ENCODE results near the gene SDHAF1. TPM values are rescaled to one million over a fixed set of nuclear protein-coding genes. Genes with fewer than 3 reads are reported as not detected.

SDHAF1 gene
- total RNA-seq, 3 donors from 2014 or later: 18.1 to 22.0 (median 19.1) TPM

DNA sequence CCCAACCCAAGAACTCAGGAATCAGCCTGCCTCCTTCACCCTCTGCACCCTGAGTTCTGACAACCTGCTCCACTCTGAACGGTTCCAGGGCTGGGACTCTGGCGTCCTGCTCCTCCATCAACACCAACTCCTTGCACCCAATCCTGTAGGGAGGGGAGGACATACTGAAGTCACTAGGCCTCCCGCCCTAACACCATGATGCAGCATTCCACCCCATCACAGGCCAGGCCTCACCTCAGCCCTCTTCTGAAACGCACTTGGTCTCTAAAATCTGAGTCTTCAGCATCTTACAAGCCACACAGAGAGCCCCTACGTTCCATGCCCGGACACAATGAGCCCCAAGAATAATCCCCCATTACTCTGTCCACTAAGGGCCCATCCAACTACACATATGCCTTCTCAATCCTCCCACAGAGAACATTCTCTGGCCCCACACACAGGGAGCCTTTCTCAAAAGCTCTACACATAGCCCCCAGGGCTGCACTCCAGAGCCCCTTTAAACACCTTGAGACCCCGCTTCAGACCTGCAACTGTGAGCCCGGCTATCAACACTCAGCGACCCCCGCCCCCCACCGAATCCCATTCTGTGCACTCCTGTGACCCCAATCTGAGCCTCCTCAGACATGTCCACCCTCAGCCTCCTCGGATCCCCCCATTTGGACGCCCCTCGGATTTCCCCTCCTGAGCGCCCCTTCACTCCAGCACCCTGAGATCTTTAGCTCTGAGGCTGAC, 18.5 kb downstream of the SDHAF1 start:
- no peaks in the 10 kb centered on the region for H3K9me3 ChIP-seq
- TF ChIP-seq CTCF (IDR thresholded peaks at IDR 0.05): no peak
- intact Hi-C loops (cut with DNase I, micrococcal nuclease): no loop called here
- H3K36me3 ChIP-seq (ENCODE audit: low read depth): no peaks in the 10 kb centered on the region
- peak; percentile 31 to 59 (median 50) for DNase-seq
- H3K4me1 ChIP-seq (ENCODE audit: low read depth): peaks cover 19% of the 10 kb centered on the region
- H3K4me3 ChIP-seq: peak overlapping the region; percentile 42
- ATAC-seq: no peak

DNA sequence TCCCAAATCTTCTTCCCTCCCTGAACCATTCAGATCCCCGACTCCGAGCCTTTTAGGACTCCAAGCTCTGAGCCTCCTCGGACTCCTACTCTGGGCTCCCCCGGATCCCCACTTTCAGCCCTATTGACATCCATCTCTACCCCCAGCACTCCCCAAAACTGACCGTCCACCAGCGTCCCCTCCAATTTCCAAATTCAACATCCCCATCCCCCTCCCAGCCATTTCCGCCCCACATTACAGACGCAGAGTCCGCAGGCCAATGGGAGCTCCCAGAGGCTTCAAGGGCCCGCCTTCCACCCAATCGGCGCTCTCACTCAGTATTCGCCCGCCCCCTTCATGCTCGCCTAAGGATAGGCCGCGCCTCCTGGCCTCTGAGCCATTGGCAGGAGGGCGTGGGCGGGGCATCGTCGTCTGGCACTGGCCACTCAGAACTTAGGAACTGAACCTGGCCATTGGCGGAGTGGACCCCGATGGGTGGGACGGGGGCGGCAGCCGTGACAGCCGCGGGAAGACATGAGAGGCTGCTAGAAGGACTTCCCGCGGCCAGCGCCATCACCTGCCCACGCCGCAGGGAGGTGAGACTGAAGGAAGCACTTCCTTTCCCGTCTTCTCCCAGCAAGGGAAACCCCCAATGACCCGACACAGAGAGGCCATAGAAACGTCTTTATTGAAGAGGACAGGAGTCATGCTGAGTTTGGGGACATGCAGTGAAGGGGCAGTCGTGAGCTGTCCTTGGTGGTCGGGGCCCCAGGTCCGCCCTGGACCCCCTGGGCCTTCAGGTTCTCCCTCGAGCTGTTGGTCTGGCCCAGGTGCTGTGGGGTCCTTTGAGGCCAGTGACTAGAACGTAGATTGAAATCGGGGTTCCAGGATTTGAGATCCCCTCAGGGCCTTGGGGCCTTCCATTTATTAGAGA, 19.3 kb downstream of the SDHAF1 start, which contains the start of gene ALKBH6:
TSS of gene ALKBH6 (minus strand) at position 202 of the 913 bp plus-strand sequence. CDS start 816 bp downstream, outside the sequence.
- no peak for TF ChIP-seq CTCF (IDR thresholded peaks at IDR 0.05)
- intact Hi-C loops (cut with DNase I, micrococcal nuclease): no loop called here
- ATAC-seq (peak; percentile 98), DNase-seq (peak; percentile 100)
- no peaks in the 10 kb centered on the region for H3K36me3 ChIP-seq (ENCODE audit: low read depth)
- no peaks in the 10 kb centered on the region for H3K9me3 ChIP-seq
- peak within 1 kb of the TSS; percentile 42 for H3K4me3 ChIP-seq
- H3K4me1 ChIP-seq (ENCODE audit: low read depth): peaks cover 12% of the 10 kb centered on the region

GRCh38 chr19:36019061-36019670, 24.2 kb downstream of the SDHAF1 start:
- no peaks in the 10 kb centered on the region for H3K9me3 ChIP-seq
- peaks cover 3% of the 10 kb centered on the region for H3K4me1 ChIP-seq (ENCODE audit: low read depth)
- DNase-seq (no peak), ATAC-seq (no peak)
- TF ChIP-seq CTCF (IDR thresholded peaks at IDR 0.05): no peak
- intact Hi-C loops (cut with DNase I, micrococcal nuclease): no loop called here
- no peak overlapping the region for H3K4me3 ChIP-seq
- H3K36me3 ChIP-seq (ENCODE audit: low read depth): no peaks in the 10 kb centered on the region

DNA sequence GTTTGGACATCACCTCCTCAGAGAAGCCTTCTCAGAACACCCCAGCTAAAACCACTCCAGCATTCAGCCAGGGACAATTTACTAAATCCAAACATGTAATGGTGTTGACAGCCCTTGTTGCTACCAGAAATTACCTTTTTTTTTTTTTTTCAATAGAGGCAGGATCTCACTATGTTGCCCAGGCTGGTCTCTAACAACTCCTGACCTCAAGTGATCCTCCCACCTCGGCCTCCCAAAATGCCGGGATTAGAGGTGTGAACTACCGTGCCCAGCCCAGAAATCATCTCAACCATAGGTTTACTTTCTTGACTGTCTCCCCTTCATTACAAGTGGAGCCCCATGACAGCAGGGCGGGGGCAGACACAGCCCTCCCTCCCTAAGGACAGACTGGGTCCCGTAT, 28.4 kb downstream of the SDHAF1 start:
- Histone ChIP-seq H3K4me1 (ENCODE audit: low read depth) (no peaks in the 10 kb centered on the region), H3K9me3 (no peaks in the 10 kb centered on the region), H3K4me3 (no peak overlapping the region), H3K36me3 (ENCODE audit: low read depth) (no peaks in the 10 kb centered on the region)
- ATAC-seq (no peak), DNase-seq (no peak)
- no peak for TF ChIP-seq CTCF (IDR thresholded peaks at IDR 0.05)
- intact Hi-C loops (cut with DNase I, micrococcal nuclease): no loop called here

DNA sequence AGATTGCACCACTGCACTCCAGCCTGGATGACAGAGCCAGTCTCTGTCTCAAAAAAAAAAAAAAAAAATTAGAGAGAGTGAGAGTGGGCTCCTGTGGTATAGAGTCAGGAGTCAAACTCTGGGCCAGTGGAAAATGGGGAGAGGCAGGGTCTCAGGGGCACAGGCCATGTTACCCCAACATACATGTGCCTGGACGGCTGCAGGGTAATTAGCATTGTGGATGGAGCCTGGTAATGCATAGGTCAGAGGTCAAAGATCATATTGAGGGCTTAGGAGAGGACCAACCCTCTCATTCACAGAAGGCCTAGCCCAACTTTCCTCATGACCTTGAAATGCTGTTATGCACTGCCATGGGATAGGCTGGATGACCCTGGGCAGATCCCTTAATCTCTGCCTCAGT, 30.6 kb downstream of the SDHAF1 start:
- Histone ChIP-seq H3K4me1 (ENCODE audit: low read depth) (no peaks in the 10 kb centered on the region), H3K4me3 (no peak overlapping the region), H3K36me3 (ENCODE audit: low read depth) (no peaks in the 10 kb centered on the region), H3K9me3 (no peaks in the 10 kb centered on the region)
- no peak for TF ChIP-seq CTCF (IDR thresholded peaks at IDR 0.05)
- DNase-seq (no peak), ATAC-seq (no peak)
- intact Hi-C loops (cut with DNase I, micrococcal nuclease): no loop called here

Measured in mucosa of descending colon (tissue), 3 donors.